ENCODE measurements around the gene F5. TPM values are rescaled to one million over a fixed set of nuclear protein-coding genes. Genes with fewer than 3 reads are reported as not detected.

The F5 gene
- total RNA-seq, 2 experiments from 2014 or later: 20.7 to 23.3 TPM

DNA sequence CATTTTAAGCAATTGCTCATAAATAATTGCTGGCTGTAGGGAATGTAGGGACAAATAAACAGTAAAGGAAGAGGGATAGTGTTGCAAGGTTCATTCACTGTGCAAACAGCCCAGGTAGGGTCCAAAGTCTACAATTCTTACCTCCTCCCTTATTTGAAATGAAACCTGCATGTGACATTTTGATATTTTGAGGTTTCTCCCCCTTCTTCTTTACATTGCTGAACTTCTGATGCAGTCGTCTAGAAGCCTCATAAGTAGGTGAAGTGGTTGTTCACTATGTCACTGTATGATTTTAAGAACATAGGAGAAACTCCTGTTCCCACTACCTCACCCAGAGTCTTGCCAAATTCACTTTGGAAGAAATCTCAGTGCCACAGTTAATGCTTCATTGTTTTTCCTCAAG, 16.1 kb downstream of the F5 start:
- H3K4me1 Mint-ChIP-seq (ENCODE audit: low read depth): peaks cover 10% of the 10 kb centered on the region
- POLR2A ChIA-PET: no interaction called here
- H3K9me3 Mint-ChIP-seq: no peaks in the 10 kb centered on the region
- ATAC-seq (no peak), DNase-seq (no peak)
- CTCF ChIA-PET: interaction anchor here (0.7 kb wide), 1 partner anchor 9 kb away, joined by 3 read pairs; no protein-coding TSS in a partner anchor
- no peak overlapping the region for H3K4me3 Mint-ChIP-seq
- intact Hi-C loops (cut with micrococcal nuclease): no loop called here
- TF ChIP-seq, protein P1, sequence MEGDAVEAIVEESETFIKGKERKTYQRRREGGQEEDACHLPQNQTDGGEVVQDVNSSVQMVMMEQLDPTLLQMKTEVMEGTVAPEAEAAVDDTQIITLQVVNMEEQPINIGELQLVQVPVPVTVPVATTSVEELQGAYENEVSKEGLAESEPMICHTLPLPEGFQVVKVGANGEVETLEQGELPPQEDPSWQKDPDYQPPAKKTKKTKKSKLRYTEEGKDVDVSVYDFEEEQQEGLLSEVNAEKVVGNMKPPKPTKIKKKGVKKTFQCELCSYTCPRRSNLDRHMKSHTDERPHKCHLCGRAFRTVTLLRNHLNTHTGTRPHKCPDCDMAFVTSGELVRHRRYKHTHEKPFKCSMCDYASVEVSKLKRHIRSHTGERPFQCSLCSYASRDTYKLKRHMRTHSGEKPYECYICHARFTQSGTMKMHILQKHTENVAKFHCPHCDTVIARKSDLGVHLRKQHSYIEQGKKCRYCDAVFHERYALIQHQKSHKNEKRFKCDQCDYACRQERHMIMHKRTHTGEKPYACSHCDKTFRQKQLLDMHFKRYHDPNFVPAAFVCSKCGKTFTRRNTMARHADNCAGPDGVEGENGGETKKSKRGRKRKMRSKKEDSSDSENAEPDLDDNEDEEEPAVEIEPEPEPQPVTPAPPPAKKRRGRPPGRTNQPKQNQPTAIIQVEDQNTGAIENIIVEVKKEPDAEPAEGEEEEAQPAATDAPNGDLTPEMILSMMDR (IDR thresholded peaks at IDR 0.05): no peak
- no peaks in the 10 kb centered on the region for H3K27me3 Mint-ChIP-seq
- peaks cover 42% of the 10 kb centered on the region for H3K36me3 Mint-ChIP-seq (ENCODE audit: low read depth)
- no peak overlapping the region for H3K27ac Mint-ChIP-seq

DNA sequence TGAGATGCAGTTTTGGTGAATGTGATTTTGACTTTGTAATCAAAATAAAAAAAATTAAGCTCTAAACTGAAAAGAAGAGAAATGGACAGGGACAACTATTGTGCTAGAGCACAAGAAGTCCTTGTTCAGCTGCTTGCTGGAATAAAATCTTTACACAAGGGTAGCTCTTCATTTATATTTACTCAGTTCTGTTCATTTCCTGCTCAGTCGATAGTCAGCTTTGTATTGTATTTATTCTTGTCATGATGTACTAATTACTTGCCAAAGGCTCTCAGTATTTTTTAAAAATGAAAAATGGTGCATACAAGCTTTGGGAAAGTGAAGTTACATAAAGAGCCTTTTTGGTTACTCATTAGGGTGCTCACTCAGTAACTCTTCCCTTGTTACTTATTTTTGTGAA, 17.8 kb downstream of the F5 start:
- Mint-ChIP-seq H3K36me3 (ENCODE audit: low read depth) (peaks cover 52% of the 10 kb centered on the region), H3K4me3 (no peak overlapping the region), H3K9me3 (peaks cover 6% of the 10 kb centered on the region), H3K27me3 (no peaks in the 10 kb centered on the region), H3K27ac (no peak overlapping the region), H3K4me1 (ENCODE audit: low read depth) (peaks cover 17% of the 10 kb centered on the region)
- TF ChIP-seq, protein P1 (IDR thresholded peaks at IDR 0.05): no peak
- intact Hi-C loops (cut with micrococcal nuclease): no loop called here
- ATAC-seq (no peak), DNase-seq (no peak)
- ChIA-PET POLR2A (no interaction called here), CTCF (interaction anchor here (0.5 to 1.5 kb wide), 5 partner anchors 11 to 240 kb away, joined by 3 to 7 read pairs (median 3); no protein-coding TSS in a partner anchor)

DNA sequence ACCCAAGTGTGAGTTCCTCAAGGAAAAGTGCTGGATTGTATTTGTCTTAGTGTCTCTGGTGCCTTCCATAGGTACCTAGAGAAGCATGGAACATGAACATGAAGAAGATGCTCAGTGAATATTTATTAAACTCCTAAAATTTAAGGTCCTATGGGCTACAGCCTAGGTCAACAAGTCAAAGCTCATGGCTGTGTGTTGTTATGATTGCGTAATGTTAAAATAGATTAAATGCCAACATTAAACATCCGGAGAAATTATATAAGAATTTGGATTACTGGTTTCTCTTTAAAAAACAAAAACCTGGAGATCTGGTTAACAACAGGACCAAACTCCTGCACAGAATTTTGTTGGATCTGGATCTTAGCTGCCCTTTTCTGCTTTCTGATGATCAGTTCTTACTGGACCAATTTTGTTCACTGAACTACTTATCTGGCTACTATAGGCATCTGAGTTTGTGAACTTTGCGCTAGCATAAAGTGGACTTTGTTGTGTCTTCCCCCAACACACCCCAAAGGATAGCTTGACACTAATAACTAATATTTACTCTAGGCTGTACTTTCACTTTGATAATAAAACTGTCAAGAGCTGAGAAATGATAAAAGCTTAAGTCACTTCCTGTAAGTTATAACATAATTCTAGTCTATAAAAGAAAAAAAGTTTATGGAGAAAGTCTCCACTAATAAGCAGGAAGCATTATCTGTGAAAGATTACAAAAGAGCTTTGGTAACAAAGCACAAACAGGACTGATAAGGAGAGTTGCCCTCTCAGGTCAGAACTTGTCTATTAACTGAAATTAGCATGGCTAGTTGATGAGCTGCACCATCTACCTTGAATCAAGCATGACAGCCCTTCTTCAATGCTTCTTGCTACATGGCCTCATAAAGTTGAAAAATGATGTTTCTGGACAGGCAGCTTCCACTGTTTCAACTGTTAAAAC, 20.7 kb downstream of the F5 start:
- ATAC-seq: no peak
- H3K4me3 Mint-ChIP-seq: no peak overlapping the region
- TF ChIP-seq, protein P1 (IDR thresholded peaks at IDR 0.05): no peak
- H3K9me3 Mint-ChIP-seq: peaks cover 10% of the 10 kb centered on the region
- peaks cover 41% of the 10 kb centered on the region for H3K36me3 Mint-ChIP-seq (ENCODE audit: low read depth)
- no peaks in the 10 kb centered on the region for H3K27me3 Mint-ChIP-seq
- no peak for DNase-seq
- ChIA-PET POLR2A (no interaction called here), CTCF (interaction anchor here (1.0 to 1.6 kb wide), 5 partner anchors 13 to 147 kb away, joined by 3 to 7 read pairs (median 4); no protein-coding TSS in a partner anchor)
- no peak overlapping the region for H3K27ac Mint-ChIP-seq
- intact Hi-C loops (cut with micrococcal nuclease): no loop called here
- H3K4me1 Mint-ChIP-seq (ENCODE audit: low read depth): peaks cover 15% of the 10 kb centered on the region

DNA sequence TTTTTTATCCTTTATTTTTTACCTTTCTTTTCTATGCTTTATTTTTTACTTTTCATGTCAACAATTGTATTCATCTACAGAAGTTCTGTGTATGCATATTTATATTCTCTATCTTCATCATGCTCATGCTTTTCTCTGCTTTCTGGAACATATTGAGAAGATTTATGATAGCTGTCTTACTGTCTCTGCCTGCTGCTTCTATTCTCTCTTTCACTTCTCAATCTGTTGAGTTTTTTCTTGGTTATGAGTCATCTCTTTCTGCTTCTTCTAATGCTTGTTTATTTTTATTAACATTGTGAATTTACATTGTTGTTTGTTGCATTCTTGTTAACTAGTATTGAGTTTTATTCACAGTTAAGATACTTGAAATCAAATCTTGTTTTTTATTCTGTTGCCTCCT, 22.6 kb downstream of the F5 start:
- H3K27ac Mint-ChIP-seq: no peak overlapping the region
- H3K36me3 Mint-ChIP-seq (ENCODE audit: low read depth): peaks cover 53% of the 10 kb centered on the region
- intact Hi-C loops (cut with micrococcal nuclease): no loop called here

More for the DNA sequence above, 22.6 kb downstream of the F5 start:
- CTCF ChIA-PET: interaction anchor here (1.5 kb wide), 1 partner anchor 149 kb away, joined by 4 read pairs; no protein-coding TSS in a partner anchor
- TF ChIP-seq, protein P1 (IDR thresholded peaks at IDR 0.05): no peak
- no peaks in the 10 kb centered on the region for H3K27me3 Mint-ChIP-seq
- POLR2A ChIA-PET: no interaction called here
- DNase-seq (no peak), ATAC-seq (no peak)
- peaks cover 10% of the 10 kb centered on the region for H3K9me3 Mint-ChIP-seq
- H3K4me1 Mint-ChIP-seq (ENCODE audit: low read depth): peaks cover 15% of the 10 kb centered on the region
- H3K4me3 Mint-ChIP-seq: no peak overlapping the region

Data from activated CD8-positive, alpha-beta T cell treated with anti-CD3 and anti-CD28 coated beads for 36 hours (primary cell).